Glomerular visceral epithelial cell (primary cell): ENCODE data around the gene RCAN3.
"Not testable (repeated sequence)": the region's sequence is repeated elsewhere in the genome, so short reads cannot be mapped to it uniquely, and the experiment has no call there.

ENCODE experiments used
- DNase-seq: peaks from one replicate; pipeline ENCODE4 v3.0.0-alpha.2; 2016; ENCODE audit errors: extremely low spot score

The RCAN3 gene

DNA sequence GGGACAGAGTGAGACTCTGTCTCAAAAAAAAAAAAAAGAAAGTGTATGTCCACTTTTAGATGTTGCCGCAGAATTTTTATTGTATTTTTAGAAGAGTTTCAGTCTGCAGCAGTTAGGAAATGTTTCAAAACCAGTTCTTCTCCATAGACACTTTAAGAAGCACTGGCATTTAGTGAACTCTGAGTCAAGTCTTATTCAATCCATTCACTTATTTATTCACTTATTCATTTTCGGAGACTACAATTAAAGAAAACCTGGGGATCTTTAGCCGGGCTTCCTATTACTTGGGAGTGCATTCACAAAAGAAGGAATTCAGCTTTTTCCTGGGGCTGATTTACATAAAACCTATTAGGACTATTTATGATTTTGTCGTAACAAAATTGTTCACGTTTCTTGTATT lies 12.3 kb downstream of the RCAN3 start:
- DNase-seq, result no peak

DNA sequence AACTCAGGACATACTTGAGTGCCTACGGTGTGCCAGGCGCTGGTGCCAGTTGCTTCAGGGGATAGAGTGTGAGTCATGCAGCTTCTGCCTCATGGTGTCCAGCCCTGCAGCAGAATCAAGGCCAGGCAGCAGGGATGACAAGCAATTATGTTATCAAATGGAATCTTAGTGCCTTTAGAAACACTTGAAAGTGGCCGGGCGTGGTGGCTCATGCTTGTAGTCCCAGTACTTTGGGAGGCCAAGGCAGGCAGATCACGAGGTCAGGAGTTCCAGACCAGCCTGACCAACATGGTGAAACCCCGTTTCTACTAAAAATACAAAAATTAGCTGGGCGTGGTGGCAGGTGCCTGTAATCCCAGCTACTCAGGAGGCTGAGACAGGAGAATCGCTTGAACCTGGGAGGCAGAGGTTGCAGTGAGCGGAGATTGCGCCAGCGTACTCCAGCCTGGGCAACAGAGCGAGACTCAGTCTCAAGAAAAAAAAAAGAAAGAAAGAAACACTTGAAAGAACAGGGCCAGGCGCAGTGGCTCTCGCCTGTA lies 13.1 kb downstream of the RCAN3 start:
- DNase-seq, result peak; percentile 74

DNA sequence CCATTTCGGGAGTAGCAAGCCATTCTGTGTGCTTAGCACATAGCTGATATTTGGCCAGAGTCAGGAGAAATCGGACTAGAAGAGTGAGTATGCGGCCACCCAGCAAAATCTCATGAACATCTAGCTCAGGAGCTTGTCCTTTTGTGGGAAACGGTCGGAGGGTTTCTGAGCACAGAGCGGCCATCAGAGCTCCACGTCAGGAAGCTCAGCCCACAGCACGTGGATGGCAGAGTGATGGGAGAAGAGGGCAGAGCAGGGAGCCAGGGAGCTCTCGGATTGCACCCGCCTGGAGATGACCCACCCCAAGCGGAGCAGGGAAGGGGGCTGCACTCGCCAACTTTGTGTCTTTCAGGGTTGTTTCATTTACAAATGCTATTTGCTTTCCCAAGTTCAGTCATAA lies 13.9 kb downstream of the RCAN3 start:
- DNase-seq, result no peak

DNA sequence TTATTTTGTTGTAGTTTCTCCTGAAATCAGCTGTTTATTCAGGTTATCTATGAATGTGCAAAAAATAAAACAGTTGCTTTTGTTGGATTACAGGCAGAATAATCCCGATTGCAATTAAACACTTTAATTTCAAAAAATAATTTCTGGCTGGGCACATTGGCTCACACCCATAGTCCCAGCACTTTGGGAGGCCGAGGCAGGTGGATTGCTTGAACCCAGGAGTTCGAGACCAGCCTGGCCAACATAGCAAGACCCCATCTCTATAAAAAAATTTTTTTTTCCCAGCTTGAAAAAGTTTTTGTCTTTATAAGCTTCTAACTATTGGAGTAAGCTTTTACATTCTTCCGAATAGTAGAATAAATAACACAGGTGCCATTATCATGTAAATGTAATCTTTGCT lies 15.3 kb downstream of the RCAN3 start:
- DNase-seq, result no peak

DNA sequence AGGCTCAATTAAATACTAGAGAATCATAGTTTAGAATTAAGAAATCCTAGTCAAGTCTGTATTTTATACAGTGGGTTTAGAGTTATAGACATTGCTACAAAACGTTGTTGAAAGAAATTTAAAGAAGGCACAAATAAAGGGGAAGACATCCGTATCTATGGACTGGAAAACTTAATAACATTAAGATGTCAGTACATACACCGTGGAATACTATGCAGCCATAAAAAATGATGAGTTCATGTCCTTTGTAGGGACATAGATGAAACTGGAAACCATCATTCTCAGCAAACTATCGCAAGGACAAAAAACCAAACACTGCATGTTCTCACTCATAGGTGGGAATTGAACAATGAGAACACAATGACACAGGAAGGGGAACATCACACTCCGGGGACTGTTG lies 17.6 kb downstream of the RCAN3 start:
- DNase-seq, result not testable (repeated sequence)

DNA sequence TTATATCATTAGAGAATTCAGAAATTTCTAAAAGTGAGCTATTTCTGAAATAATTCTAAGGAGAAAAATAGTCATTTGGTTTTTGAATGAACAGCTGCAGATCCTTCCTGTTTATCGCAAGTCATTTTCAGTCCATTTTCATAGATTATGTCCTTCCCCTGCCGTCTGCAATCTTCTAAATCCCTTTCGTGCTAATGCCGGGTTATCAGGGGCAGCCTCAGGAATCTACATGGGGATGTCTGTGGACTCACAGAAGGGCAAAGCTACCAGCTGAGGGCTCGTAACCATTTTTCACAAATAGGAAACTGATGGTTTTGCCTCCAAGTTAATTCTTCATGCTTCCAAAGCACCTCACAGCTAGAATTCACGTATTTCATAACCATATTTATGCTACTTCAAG lies 23.0 kb downstream of the RCAN3 start:
- no peak for DNase-seq

DNA sequence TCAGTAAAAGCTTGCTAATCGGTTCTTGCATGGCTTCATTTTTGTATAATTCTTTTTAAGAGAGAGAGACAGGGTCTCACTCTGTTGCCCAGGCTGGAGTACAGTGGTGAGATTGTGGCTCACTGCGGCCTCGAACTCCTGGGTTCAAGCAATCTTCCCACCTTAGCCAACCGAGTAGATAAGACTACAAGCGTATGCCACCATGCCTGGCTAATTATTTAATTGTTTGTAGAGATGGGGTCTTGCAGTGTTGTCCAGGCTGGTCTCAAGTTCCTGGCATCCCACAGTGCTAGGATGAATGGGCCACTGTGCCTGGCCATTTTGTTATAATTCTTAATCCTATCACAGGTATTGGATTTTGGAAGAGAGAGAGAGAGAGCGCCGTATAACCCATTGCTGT lies 23.4 kb downstream of the RCAN3 start:
- no peak for DNase-seq

DNA sequence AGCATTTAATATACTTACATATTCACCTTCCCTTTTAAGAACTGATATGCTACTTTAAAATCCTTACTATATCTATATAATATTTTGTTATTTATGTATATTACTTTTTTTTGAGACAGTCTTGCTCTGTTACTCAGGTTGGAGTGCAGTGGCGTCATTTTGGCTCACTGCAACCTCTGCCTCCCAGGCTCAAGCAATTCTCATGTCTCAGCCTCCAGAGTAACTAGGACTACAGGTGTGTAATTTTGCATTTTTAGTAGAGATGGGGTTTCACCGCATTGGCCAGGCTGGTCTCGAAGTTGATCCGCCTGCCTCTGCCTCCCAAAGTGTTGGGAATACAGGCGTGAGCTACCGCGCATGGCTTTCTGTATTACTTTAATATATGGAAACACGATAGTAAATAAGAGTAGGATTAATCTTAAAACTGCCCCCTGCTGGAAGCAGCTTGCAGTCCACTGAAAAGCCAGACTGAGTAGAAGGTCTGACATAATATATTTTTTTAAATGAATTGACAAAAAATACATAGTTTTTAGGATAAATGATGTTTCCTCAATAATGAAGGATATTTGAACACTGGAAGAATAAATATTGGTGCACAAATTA lies 24.4 kb downstream of the RCAN3 start:
- DNase-seq, result no peak

DNA sequence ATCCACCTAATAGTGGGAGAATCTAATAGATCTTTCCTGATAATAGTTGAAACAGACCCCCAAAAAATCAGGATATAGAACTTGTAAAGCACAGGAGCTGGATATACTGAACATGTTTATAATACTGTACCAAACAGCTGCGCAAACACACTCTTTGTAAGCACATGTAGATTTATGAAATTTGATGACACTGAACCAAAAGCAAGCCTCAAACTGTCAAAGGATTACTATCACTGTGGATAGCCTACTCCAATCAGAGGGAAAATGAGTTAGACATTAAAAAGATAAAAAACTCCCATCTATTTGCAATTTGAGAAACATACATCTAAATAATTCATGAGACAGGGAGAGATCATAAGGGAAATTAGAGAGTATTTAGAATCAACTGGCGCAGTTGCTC lies 26.1 kb downstream of the RCAN3 start:
- no peak for DNase-seq

DNA sequence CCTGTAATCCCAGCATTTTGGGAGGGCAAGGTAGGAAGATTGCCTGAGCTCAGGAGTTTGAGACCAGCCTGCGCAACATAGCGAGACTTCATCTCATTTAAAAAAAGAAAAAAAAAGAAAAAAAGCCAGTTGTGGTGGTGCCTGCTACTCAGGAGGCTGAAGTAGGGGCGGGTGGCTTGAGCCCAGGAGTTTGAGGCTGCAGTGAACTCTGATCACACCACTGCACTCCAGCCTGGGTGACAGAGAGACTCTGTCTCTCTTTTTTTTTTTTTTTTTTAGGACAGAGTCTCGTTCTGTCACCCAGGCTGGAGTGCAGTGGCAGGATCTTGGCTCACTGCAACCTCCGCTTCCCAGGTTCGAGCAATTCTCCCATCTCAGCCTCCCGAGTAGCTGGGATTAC lies 26.7 kb downstream of the RCAN3 start:
- not testable (repeated sequence) for DNase-seq

DNA sequence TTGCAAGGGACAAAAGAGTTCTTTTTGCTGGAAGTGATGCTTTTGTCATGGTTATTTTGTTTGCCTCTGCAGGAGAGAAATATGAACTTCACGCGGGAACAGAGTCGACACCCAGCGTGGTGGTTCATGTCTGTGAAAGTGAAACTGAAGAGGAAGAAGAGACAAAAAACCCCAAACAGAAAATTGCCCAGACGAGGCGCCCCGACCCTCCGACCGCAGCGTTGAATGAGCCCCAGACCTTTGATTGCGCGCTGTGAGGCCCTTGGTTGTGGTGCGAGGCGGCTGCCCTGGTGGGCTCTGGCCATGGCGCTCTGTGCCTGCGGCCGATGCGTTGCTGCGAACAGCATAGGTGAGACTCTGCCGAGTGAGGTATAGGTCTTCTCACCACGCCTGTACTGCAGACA lies 32.4 kb downstream of the RCAN3 start:
- no peak for DNase-seq

DNA sequence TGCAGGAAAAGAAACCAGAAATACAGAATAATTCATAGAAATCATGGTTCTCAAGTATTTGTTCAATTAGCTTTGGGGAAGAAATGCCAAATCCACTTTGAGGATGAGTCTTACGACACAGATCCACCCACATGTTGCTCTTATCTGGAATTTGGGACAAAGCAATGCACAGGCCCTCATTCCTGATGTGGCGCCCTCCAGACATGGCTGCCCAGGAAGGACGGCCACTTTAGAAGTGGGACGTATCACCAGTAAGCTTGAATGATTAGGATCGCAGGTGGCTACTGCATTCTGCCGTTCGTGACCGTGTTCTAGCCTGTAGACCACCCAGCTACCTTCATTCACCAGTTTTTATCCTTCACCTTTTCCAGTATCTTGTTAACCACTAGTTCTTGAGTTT lies 33.1 kb downstream of the RCAN3 start:
- no peak for DNase-seq

DNA sequence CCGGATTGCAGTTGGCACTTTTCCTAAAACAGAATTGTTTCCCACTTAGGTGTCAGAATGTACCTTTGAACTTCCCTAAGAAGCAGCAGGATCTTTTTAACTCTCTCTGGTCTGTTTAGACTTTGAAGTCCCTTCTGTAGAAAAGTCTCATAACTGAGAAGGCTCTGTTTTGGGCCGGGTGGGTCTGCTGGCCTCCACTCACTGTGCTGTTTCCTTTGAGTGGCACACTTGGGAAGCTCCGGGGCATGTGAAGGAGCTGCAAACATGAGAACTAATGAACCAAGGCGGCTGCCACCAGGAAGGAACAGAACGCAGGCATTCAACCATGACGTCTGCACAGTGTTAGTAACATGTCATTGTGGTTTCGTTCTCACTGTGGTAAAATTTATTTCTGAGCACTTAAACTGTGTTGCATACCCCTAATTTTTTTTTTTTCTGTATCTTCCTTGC lies 33.8 kb downstream of the RCAN3 start:
- peak; percentile 81 for DNase-seq

DNA sequence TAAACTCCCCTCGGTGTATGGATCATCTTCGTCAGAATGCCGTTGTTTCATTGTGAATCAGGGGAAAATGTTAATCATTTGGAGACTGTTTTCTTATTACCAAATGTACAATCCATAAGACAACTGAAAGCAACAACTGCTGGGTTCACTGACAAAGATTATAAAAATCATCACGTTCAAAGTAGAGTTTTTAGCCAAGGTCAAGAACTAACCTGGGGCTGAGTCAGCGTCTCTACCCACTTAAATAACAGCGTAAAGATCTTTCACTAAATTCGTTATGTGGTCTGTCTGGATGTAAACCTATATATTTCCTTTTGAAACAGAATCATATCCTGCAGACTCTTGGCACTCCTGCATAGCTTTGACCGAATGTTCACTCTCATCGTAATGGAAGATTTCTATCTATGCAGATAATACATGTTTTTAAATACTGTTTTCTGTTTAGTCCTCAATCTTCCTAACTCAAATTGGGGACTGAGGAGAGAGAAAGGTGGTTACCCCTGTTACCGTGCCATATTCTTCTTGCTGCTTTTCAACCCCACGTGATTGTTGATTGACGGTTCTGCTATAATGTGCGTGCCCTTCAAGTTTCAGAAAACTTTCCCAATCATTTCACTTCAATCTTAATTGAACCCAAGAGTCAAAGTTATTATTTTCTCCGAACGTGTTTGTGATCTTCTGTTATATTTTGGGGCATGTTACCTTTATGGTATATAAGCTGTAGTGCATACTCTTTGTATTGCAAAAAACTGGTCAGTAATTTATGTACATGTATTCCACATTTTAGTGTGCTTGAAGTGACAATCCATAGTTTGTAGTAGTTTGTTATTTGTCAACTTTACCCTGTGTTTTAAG lies 37.6 kb downstream of the RCAN3 start:
- no peak for DNase-seq

DNA sequence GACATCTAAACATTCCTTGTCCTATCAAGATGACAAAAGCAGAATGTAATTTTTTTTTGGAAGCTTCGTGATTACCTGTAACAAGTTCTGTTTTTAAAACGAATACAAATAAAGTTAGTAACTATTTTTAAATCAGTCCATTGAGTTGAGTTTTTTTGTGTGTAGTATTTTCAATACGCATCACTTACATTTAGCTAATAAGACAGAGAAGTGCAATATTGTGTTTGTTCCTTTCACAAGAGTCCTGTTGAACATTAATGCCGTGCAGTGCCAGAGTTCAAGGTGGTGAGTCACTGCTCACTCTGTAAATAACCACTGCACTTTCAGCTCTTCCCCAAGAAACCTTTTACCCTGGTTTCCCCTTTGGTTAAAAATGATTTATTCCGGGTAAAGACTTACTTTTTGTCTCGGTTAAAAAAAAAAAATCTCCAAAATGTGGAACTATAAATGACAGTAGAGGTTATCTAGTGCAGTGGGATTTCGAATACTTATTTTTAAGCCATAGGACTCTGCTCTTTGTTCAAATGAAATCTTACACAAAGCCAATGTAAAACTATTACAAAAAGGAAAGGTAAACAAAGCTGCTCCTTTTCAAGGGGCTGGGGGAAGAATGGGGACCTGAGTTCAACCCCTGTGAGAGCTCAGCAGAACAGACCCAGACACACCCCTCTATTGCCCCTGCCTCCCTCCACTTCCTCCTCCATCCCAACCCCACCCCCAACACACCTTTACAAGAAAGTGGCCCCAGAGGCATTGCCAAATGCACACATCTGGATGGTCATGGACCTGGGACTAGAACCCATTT lies 38.5 kb downstream of the RCAN3 start:
- peak; percentile 61 for DNase-seq

DNA sequence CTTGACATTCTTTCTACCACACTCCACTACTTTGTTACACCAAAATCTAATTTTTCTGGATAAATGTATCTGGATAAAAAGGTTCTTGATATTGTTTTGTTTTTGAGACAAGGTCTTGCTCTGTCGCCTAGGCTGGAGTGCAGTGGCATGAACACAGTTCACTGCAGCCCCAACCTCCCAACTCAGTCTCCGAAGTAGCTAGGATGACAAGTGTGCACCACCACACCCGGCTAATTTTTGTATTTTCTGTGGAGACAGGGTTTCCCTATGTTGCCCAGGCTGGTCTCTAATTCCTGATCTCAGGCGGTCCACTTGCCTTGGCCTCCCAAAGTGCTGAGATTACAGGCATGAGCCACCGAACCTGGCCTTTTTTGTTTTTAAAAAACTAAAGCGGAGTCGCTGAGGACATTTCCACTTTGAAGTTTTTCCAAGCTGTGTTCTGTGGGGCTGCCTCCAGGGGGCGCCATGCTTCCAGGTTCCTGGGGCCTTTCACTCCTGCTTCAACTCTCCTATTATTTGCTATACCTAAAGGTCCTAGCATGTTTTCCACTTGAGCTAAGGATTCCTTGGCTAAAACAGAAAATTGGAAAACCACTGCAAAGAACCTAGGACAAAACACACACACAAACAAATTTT lies 39.2 kb downstream of the RCAN3 start:
- DNase-seq, result no peak

DNA sequence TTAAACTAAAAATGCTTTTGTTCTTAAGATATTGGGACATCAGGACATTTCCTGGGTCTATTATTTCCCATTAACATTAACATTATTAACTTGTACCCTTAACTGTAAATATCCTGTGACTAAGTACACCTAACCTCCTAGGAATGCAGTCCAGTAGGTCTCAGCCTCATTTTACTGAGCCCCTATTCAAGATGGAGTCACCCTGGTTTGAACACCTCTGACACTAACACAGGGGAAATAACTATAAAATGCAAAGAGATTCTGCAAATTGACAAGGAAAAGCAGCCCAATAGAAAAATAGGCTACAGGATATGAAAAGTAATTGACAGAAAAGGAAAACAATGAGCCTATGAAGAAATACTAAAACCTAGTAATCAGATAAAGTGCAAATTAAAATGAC lies 41.6 kb downstream of the RCAN3 start:
- no peak for DNase-seq

DNA sequence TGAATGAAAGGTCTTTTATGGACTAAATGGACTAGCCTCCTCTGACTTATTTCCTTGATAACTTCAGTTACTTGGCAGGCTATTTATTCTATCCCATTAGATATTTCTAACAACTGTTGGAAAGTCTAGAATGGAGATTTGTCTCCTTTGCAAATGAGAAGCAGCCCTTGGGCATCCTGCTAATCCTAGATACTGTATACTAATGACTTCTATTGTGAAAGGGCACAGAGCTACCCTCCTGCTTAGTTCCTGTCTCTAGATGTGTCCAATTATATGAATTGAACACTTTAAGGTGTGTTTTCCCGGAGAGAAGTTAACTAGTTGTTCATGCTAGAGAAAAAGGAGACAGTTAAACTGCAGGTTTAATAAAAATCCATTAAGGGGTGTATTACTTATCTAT lies 43.0 kb downstream of the RCAN3 start:
- no peak for DNase-seq

DNA sequence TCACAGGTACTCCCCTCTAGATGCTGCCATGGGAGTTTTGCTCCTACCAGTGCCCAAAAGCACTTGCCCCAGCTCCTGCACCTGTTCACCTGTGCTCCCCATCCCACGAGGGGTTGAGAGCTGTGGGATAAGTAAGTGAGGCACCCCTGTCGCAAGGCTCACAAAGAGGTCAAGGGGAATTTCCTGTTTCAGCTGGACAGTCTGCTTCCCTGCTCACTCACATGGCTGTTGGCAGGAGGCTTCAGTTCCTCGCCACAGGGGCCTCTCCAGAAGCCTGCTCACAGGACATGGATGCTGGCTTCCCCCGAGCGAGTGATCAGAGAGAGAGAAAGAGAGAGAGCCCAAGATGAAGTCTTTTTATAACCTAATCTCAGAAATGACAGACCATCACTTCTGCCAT lies 44.6 kb downstream of the RCAN3 start:
- DNase-seq, result no peak

DNA sequence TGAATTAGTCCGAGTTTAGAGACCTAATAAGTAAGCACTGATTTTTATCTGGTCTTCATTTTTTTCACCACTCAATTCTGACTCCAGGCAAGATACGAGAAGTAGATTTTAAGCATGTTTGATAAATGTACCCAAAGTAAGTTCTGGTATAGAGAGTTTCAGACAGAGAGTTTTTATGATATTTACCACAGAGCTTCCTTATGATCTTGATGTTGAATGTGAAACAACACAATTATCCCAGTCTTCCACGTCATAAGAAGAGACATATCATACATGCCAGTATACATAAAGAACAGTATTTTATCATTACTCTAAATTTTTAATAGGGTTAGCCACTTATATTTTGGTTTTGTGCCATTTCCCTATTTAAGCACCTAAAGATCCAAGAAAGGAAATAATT lies 45.4 kb downstream of the RCAN3 start:
- no peak for DNase-seq

DNA sequence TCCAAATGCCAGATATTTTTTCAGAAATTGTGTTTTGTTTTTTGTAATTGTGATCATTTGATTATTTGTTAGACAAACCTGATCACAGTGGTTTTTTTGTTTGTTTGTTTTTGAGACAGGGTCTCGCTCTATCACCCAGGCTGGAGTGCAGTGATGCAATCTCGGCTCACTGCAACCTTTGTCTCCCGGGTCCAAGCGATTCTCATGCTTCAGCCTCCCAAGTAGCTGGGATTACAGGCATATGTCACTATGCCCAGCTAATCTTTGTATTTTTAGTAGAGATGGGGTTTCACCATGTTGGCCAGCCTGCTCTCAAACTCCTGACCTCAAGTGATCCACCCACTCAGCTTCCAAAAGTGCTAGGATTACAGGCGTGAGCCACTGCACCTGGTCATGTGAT lies 46.6 kb downstream of the RCAN3 start:
- not testable (repeated sequence) for DNase-seq
